K562 (cell line): ENCODE data around the gene UQCC2. TPM values are rescaled to one million over a fixed set of nuclear protein-coding genes. Genes with fewer than 3 reads are reported as not detected.

Experiments
- ATAC-seq: fragments of 200-7000 bp; cut with Tn5 transposase; 3 replicates; pipeline ENCODE4 v1.9.1; 2020; ENCODE audit warnings: moderate library complexity
- BruUV-seq: library from RNA; stranded (reverse); fragments of 400-500 nt; replicated peaks from 2 replicates; lab custom pipeline; 2021; lab: Mats Ljungman, UMichigan
- CTCF ChIA-PET: fragments of 300-600 bp; formaldehyde crosslinking; extraction: SDS; loops from one replicate; lab custom pipeline; 2021; ENCODE audit warnings: low intra/inter-chr PET ratio; lab: Yijun Ruan, JAX
- POLR2A ChIA-PET: fragments of 300-600, 350-650 bp; sonication (Branson Sonifier 250); formaldehyde crosslinking; extraction: SDS; loops from one replicate; lab custom pipeline; 2021; ENCODE audit warnings: antibody characterized with exemption, inconsistent platforms; lab: Yijun Ruan, JAX
- DNase-seq, 4 experiments: peaks; one replicate each; pipeline versions ENCODE4 v3.0.0 to v3.0.0-alpha.2; 2011 to 2018; ENCODE audit warnings: low spot score in 3 of 4, mixed read lengths in 3 of 4; ENCODE audit errors: extremely low read depth in 1 of 4
- FAIRE-seq: peaks from 2 replicates; lab custom pipeline; 2011; peaks lifted over from hg19 to GRCh38; lab: Jason Lieb, UNC
- H2AFZ ChIP-seq: 2 replicates; pipeline ENCODE4 v1.6.0; 2011; ENCODE audit warnings: low read depth, low read length, control low read depth, inconsistent platforms
- H3K27ac ChIP-seq: fragments of 200-600 bp; 3 replicates; pipeline ENCODE4 v1.8.0; 2011; ENCODE audit warnings: low read depth, mild to moderate bottlenecking, control low read depth, inconsistent platforms, low read length, moderate library complexity, mixed read lengths; ENCODE audit errors: extremely low read depth
- H3K27me3 ChIP-seq, 2 experiments: fragments of 300-600 bp in 1 of 2; 2 replicates in 1 of 2; 3 replicates in 1 of 2; pipeline versions ENCODE4 v1.6.0 to v1.8.0; 2011; ENCODE audit warnings: inconsistent platforms in 2 of 2, low read length in 2 of 2, mild to moderate bottlenecking in 1 of 2, mixed read lengths in 1 of 2, moderate library complexity in 1 of 2; ENCODE audit not compliant: control insufficient read depth in 2 of 2, insufficient read depth in 2 of 2
- H3K36me3 ChIP-seq: fragments of 300-600 bp; 3 replicates; pipeline ENCODE4 v1.8.0; 2011; ENCODE audit warnings: mild to moderate bottlenecking, low read length, inconsistent platforms; ENCODE audit not compliant: control insufficient read depth, insufficient read depth
- H3K4me1 ChIP-seq, 2 experiments: fragments of 200-600 bp in 1 of 2; replicated peaks in 1 of 2; 2 replicates in 1 of 2; 3 replicates in 1 of 2; pipeline versions ENCODE4 v1.5.1 to v1.8.0; 2011; ENCODE audit warnings: inconsistent platforms in 2 of 2, low read length in 2 of 2, mild to moderate bottlenecking in 1 of 2, mixed read lengths in 1 of 2, moderate library complexity in 1 of 2; ENCODE audit not compliant: control insufficient read depth in 2 of 2, insufficient read depth in 2 of 2
- H3K4me2 ChIP-seq: 2 replicates; pipeline ENCODE4 v1.6.1; 2011; ENCODE audit warnings: low read length, control low read depth, inconsistent platforms, mixed read lengths; ENCODE audit not compliant: insufficient read depth
- H3K4me3 ChIP-seq: fragments of 200-600 bp; sonication (generic), shearing (Covaris generic); 2 replicates; pipeline ENCODE4 v1.5.1; 2016; ENCODE audit warnings: control low read depth, inconsistent platforms
- H3K79me2 ChIP-seq: fragments of 200-600 bp; 3 replicates; pipeline ENCODE4 v1.8.0; 2011; ENCODE audit warnings: low read length, inconsistent platforms; ENCODE audit not compliant: control insufficient read depth, insufficient read depth
- H3K9ac ChIP-seq, 2 experiments: 2 replicates each; pipeline versions ENCODE4 v1.6.0 to v1.6.1; 2011; ENCODE audit warnings: low read depth in 2 of 2, low read length in 2 of 2, control low read depth in 1 of 2, inconsistent platforms in 1 of 2, mild to moderate bottlenecking in 1 of 2, mixed read lengths in 1 of 2; ENCODE audit not compliant: insufficient read depth in 1 of 2
- H3K9me1 ChIP-seq: one replicate; pipeline ENCODE4 v1.6.0; 2011; ENCODE audit warnings: inconsistent platforms, mild to moderate bottlenecking, low read length, moderate library complexity; ENCODE audit not compliant: control insufficient read depth, insufficient read depth
- H3K9me3 ChIP-seq: replicated peaks from 2 replicates; pipeline ENCODE4 v1.5.1; 2011; ENCODE audit warnings: low read depth, low read length, inconsistent platforms; ENCODE audit not compliant: control insufficient read depth, insufficient read depth
- H4K20me1 ChIP-seq: replicated peaks from 2 replicates; pipeline ENCODE4 v1.6.1; 2011; ENCODE audit warnings: low read length, inconsistent platforms, mixed read lengths; ENCODE audit not compliant: control insufficient read depth, insufficient read depth
- ESRRA ChIP-seq: fragments of 450-650 bp; IDR thresholded peaks from 2 replicates; pipeline ENCODE4 v1.6.1; 2014; ENCODE audit warnings: low read depth, mild to moderate bottlenecking, moderate library complexity, borderline replicate concordance
- HNRNPL ChIP-seq: fragments of 200-400 bp; formaldehyde crosslinking; IDR thresholded peaks from 2 replicates; pipeline ENCODE4 v1.6.1; 2017; ENCODE audit warnings: low read depth, mild to moderate bottlenecking, low read length
- TEAD1 ChIP-seq, 2 experiments: fragments of 450-650 bp in 1 of 2; sonication (generic) in 1 of 2; formaldehyde crosslinking; IDR thresholded peaks; 2 replicates each; pipeline versions ENCODE4 v1.4.0 to v1.8.0; 2020 to 2022; ENCODE audit warnings: mild to moderate bottlenecking in 2 of 2, missing genetic modification reagents in 1 of 2
- ZNF707 ChIP-seq: fragments of 250-450 bp; sonication (Bioruptor Pico); conservative IDR thresholded peaks from 2 replicates; pipeline ENCODE4 v1.8.0; 2022; ENCODE audit warnings: inconsistent platforms, mild to moderate bottlenecking, moderate library complexity
- WGBS: fragments of 100-300 bp; shearing (Covaris generic); methylation state at CpG from one replicate; pipeline ENCODE4 v1.1.6; 2016; ENCODE audit warnings: low coverage, mixed read lengths; ENCODE audit not compliant: insufficient coverage; ENCODE audit errors: missing lambda C conversion rate; 5-methylcytosine and 5-hydroxymethylcytosine counted together
- in situ Hi-C: fragments of 300-500 bp; cut with MboI; formaldehyde crosslinking; loops from 4 replicates; pipeline ENCODE4 v1.15.0; 2018; ENCODE audit warnings: inconsistent platforms, mixed read lengths
- intact Hi-C: fragments of 100-400 bp; cut with micrococcal nuclease; formaldehyde crosslinking; loops from 2 replicates; pipeline ENCODE4 v1.14.2; 2022
- polyA plus RNA-seq, 8 experiments: library from polyadenylated mRNA; depleted of rRNA in 4 of 8; stranded (reverse) in 5 of 8; unstranded in 3 of 8; fragments of >200 nt; fragmentation: Nextera tagmentation in 2 of 8; fragmentation: Illumina TruSeq in 1 of 8; extraction: Ambion mirVana in 2 of 8; extraction: Trizol in 1 of 8; gene quantifications; 2 replicates each; pipeline versions ENCODE4 v1.2.1 to v1.2.3, GENCODE V29; 2011 to 2014; ENCODE audit warnings: inconsistent platforms in 1 of 8, missing spikeins in 1 of 8
- total RNA-seq, 7 experiments: library from RNA; depleted of rRNA in 6 of 7; stranded (reverse); fragments of >200 nt in 6 of 7; fragmentation: Illumina TruSeq in 2 of 7; extraction: Trizol in 2 of 7; gene quantifications; 2 replicates each; pipeline versions ENCODE4 v1.2.1 to v1.2.3, GENCODE V29; 2011 to 2021; ENCODE audit warnings: low replicate concordance in 1 of 7
- TF ChIP-seq, protein P1 (sequence below), 3 experiments: IDR thresholded peaks in 2 of 3; conservative IDR thresholded peaks in 1 of 3; 2 replicates each; pipeline ENCODE4 v1.5.1; 2011 to 2012; ENCODE audit warnings: low read length in 3 of 3, mild to moderate bottlenecking in 3 of 3, control low read depth in 2 of 3, improper control_type of control experiment in 1 of 3, inconsistent platforms in 1 of 3, low read depth in 1 of 3, mixed read lengths in 1 of 3, moderate library complexity in 1 of 3; ENCODE audit not compliant: insufficient read depth in 2 of 3
- TF ChIP-seq, protein P2 (sequence below): IDR thresholded peaks from 2 replicates; pipeline ENCODE4 v1.6.1; 2014; ENCODE audit warnings: antibody characterized with exemption

Gene UQCC2
- total and polyA plus RNA-seq, 9 of the 15 experiments (the other 6 are each of a cell fraction or from before 2014, with no cell fraction given) = 58.5 to 927 (median 158) TPM

DNA sequence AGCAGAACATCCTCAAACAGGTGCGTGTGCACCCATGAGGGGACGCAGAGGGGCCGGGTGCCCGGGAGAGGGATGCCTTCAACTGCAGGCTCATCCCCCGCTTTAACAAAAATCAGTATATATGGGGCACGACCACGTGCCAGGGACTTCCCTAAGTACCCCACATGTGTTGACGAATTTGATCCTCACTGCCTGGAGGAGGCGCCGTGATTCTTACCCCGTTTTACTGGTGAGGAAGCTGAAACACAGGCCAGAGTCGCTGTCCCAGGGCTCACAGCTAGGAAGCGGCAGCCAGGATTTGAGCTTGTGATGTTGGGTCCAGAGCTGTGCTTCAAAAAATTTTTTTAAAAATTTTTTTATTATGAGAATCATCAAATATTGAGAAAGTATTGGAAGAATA lies 45.5 kb downstream of the UQCC2 start:
- H3K9me3 ChIP-seq = no peaks in the 10 kb centered on the region
- H2AFZ ChIP-seq = no peak overlapping the region
- DNase-seq (peak in 1 of 4 experiments; percentile 13), FAIRE-seq (no peak), ATAC-seq (no peak)
- intact Hi-C loops = no loop called here
- no TSS peak for BruUV-seq
- CTCF ChIA-PET = no interaction called here
- no peaks in the 10 kb centered on the region; the same call in 1 of the 2 replicates for H4K20me1 ChIP-seq
- TF ChIP-seq ZNF707 (CRISPR knock-in tag) (0 out of 2 replicates have a peak, but pooled peaks have one; percentile 26), HNRNPL (no peak), ESRRA (no peak), TEAD1 (CRISPR knock-in tag; IDR thresholded peaks at IDR 0.05) (no peak)
- TF ChIP-seq, protein P1, sequence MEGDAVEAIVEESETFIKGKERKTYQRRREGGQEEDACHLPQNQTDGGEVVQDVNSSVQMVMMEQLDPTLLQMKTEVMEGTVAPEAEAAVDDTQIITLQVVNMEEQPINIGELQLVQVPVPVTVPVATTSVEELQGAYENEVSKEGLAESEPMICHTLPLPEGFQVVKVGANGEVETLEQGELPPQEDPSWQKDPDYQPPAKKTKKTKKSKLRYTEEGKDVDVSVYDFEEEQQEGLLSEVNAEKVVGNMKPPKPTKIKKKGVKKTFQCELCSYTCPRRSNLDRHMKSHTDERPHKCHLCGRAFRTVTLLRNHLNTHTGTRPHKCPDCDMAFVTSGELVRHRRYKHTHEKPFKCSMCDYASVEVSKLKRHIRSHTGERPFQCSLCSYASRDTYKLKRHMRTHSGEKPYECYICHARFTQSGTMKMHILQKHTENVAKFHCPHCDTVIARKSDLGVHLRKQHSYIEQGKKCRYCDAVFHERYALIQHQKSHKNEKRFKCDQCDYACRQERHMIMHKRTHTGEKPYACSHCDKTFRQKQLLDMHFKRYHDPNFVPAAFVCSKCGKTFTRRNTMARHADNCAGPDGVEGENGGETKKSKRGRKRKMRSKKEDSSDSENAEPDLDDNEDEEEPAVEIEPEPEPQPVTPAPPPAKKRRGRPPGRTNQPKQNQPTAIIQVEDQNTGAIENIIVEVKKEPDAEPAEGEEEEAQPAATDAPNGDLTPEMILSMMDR (IDR thresholded peaks at IDR 0.05 in 2 of 3, conservative IDR thresholded peaks at IDR 0.05 in 1 of 3; ENCODE audit: insufficient read depth in 2 of 3, low read depth in 1 of 3, low read length in 3 of 3) = 0 out of 6 replicates have a peak, but pooled peaks of 1 of the 3 experiments have one; percentile 14
- TF ChIP-seq, protein P2, sequence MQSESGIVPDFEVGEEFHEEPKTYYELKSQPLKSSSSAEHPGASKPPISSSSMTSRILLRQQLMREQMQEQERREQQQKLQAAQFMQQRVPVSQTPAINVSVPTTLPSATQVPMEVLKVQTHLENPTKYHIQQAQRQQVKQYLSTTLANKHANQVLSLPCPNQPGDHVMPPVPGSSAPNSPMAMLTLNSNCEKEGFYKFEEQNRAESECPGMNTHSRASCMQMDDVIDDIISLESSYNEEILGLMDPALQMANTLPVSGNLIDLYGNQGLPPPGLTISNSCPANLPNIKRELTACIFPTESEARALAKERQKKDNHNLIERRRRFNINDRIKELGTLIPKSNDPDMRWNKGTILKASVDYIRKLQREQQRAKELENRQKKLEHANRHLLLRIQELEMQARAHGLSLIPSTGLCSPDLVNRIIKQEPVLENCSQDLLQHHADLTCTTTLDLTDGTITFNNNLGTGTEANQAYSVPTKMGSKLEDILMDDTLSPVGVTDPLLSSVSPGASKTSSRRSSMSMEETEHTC = no peak
- no peaks in the 10 kb centered on the region for H3K27me3 ChIP-seq
- 81% methylated on average over 13 of the region's 13 CpGs for WGBS
- no peaks in the 10 kb centered on the region for H3K79me2 ChIP-seq
- no peak overlapping the region for H3K4me2 ChIP-seq
- no peak overlapping the region for H3K27ac ChIP-seq
- H3K36me3 ChIP-seq = peaks cover 78% of the 10 kb centered on the region
- H3K4me1 ChIP-seq = peaks cover 0 to 23% of the 10 kb centered on the region in 2 experiments; a peak in 3 of 5 replicates
- no peak overlapping the region for H3K4me3 ChIP-seq
- no peaks in the 10 kb centered on the region for H3K9me1 ChIP-seq
- in situ Hi-C loops = no loop called here
- POLR2A ChIA-PET = interaction anchor here (0.9 kb wide), 1 partner anchor 13 kb away, joined by 4 read pairs; no protein-coding TSS in a partner anchor
- peak overlapping the region in 1 of 2 experiments; percentile 43; a peak in 2 of 4 replicates for H3K9ac ChIP-seq
